ENCODE data around the gene PDE6H.

- TF ChIP-seq CTCF (IDR thresholded peaks at IDR 0.05) (no peak), POLR2AphosphoS5 (IDR thresholded peaks at IDR 0.05; ENCODE audit: low read depth, low read length) (no peak), TCF7L2 (IDR thresholded peaks at IDR 0.05; ENCODE audit: low read depth, low read length) (no peak), REST (IDR thresholded peaks at IDR 0.05; ENCODE audit: insufficient read depth in 1 of 2, low read depth in 2 of 2, low read length in 1 of 2) (no peak), SIN3A (IDR thresholded peaks at IDR 0.05; ENCODE audit: borderline replicate concordance, insufficient read depth, low read depth, low read length) (no peak)
These were observed 6.6 kb downstream of the PDE6H start for GRCh38 chr12:14979468-14979867.
